GM23338 (cell line): ENCODE measurements around the gene S100A3.

ENCODE experiments used
- EZH2 ChIP-seq: fragments of 200-600 bp; sonication (generic); IDR thresholded peaks from one replicate; pipeline ENCODE4 v1.8.0; 2017; ENCODE audit warnings: antibody characterized with exemption, mild to moderate bottlenecking, low read depth; ENCODE audit not compliant: unreplicated experiment
- EZH2phosphoT487 ChIP-seq: fragments of 200-600 bp; sonication (generic); IDR thresholded peaks from one replicate; pipeline ENCODE4 v1.8.1; 2018; ENCODE audit warnings: antibody characterized with exemption; ENCODE audit not compliant: unreplicated experiment
- POLR2AphosphoS5 ChIP-seq: IDR thresholded peaks from 2 replicates; pipeline ENCODE4 v1.6.1; 2016; ENCODE audit warnings: antibody characterized with exemption, low read depth
- REST ChIP-seq: IDR thresholded peaks from one replicate; pipeline ENCODE4 v1.6.1; 2018; ENCODE audit warnings: antibody characterized with exemption; ENCODE audit not compliant: unreplicated experiment
- TF ChIP-seq, protein P1 (sequence below), 2 experiments: fragments of 200-600 bp in 1 of 2; sonication (generic) in 1 of 2; conservative IDR thresholded peaks; 2 replicates each; pipeline versions ENCODE4 v1.5.1 to v1.6.1; 2016 to 2017; ENCODE audit warnings: antibody characterized with exemption in 2 of 2, low read depth in 2 of 2, mild to moderate bottlenecking in 2 of 2, moderate library complexity in 1 of 2

GRCh38 chr1:153535242-153536011, 13.6 kb downstream of the S100A3 start, which contains the start of gene S100A6:
- TF ChIP-seq, protein P1, sequence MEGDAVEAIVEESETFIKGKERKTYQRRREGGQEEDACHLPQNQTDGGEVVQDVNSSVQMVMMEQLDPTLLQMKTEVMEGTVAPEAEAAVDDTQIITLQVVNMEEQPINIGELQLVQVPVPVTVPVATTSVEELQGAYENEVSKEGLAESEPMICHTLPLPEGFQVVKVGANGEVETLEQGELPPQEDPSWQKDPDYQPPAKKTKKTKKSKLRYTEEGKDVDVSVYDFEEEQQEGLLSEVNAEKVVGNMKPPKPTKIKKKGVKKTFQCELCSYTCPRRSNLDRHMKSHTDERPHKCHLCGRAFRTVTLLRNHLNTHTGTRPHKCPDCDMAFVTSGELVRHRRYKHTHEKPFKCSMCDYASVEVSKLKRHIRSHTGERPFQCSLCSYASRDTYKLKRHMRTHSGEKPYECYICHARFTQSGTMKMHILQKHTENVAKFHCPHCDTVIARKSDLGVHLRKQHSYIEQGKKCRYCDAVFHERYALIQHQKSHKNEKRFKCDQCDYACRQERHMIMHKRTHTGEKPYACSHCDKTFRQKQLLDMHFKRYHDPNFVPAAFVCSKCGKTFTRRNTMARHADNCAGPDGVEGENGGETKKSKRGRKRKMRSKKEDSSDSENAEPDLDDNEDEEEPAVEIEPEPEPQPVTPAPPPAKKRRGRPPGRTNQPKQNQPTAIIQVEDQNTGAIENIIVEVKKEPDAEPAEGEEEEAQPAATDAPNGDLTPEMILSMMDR (conservative IDR thresholded peaks at IDR 0.05; ENCODE audit: low read depth in 2 of 2) = no peak
- TF ChIP-seq REST (no peak), EZH2 (no peak), POLR2AphosphoS5 (no peak), EZH2phosphoT487 (no peak)
